Measurements from ENCODE around the gene CLCN6. TPM values are rescaled to one million over a fixed set of nuclear protein-coding genes. Genes with fewer than 3 reads are reported as not detected.

Gene CLCN6
- total RNA-seq, 6 experiments from 2014 or later, result 4.2 to 12.7 (median 9.2) TPM

GRCh38 chr1:11771481-11772043 lies 34.4 kb upstream of the CLCN6 start:
- no peaks in the 10 kb centered on the region for H3K27me3 ChIP-seq
- no peak for ATAC-seq
- no peak for DNase-seq
- no peaks in the 10 kb centered on the region for H3K36me3 ChIP-seq
- H3K4me3 ChIP-seq, result no peak overlapping the region
- H3K27ac ChIP-seq, result no peak overlapping the region
- H3K4me1 ChIP-seq, result no peaks in the 10 kb centered on the region
- TF ChIP-seq POLR2A (IDR thresholded peaks at IDR 0.05) (no peak), CTCF (IDR thresholded peaks at IDR 0.05) (no peak)
- H3K9me3 ChIP-seq, result no peaks in the 10 kb centered on the region
- 45% methylated on average over 3 of the region's 11 CpGs for whole genome bisulfite sequencing (ENCODE audit: insufficient coverage, low coverage, low lambda C conversion rate, missing lambda C conversion rate)
- intact Hi-C loops (cut with DNase I), result no loop called here

- no peak for TF ChIP-seq CTCF (IDR thresholded peaks at IDR 0.05)
- TF ChIP-seq POLR2A (IDR thresholded peaks at IDR 0.05), result no peak
- no peaks in the 10 kb centered on the region for H3K27me3 ChIP-seq
- no peak overlapping the region for H3K27ac ChIP-seq
- WGBS (ENCODE audit: insufficient coverage, low coverage, low lambda C conversion rate, missing lambda C conversion rate), result 51% methylated on average over 3 of the region's 5 CpGs
- H3K4me3 ChIP-seq, result no peak overlapping the region
- no peak for ATAC-seq
- intact Hi-C loops (cut with DNase I), result no loop called here
- no peaks in the 10 kb centered on the region for H3K36me3 ChIP-seq
- H3K4me1 ChIP-seq, result peaks cover 0 to 8% (median 0%) of the 10 kb centered on the region in 4 donors
- no peaks in the 10 kb centered on the region for H3K9me3 ChIP-seq
- DNase-seq, result no peak
Observed at GRCh38 chr1:11772458-11772857, 33.5 kb upstream of the CLCN6 start.

GRCh38 chr1:11774753-11775152 lies 31.2 kb upstream of the CLCN6 start:
- DNase-seq (no peak), ATAC-seq (no peak)
- no peaks in the 10 kb centered on the region for H3K27me3 ChIP-seq
- no peaks in the 10 kb centered on the region for H3K36me3 ChIP-seq
- H3K4me1 ChIP-seq, result peaks cover 0 to 14% (median 0%) of the 10 kb centered on the region in 4 donors
- no peaks in the 10 kb centered on the region for H3K9me3 ChIP-seq
- H3K27ac ChIP-seq, result no peak overlapping the region
- whole genome bisulfite sequencing (ENCODE audit: insufficient coverage, low coverage, low lambda C conversion rate, missing lambda C conversion rate), result 77% methylated on average over 9 of the region's 9 CpGs
- intact Hi-C loops (cut with DNase I), result no loop called here
- H3K4me3 ChIP-seq, result no peak overlapping the region
- TF ChIP-seq POLR2A (IDR thresholded peaks at IDR 0.05), result no peak
- TF ChIP-seq CTCF (IDR thresholded peaks at IDR 0.05), result no peak

- H3K4me1 ChIP-seq, result peaks cover 0 to 14% (median 0%) of the 10 kb centered on the region in 4 donors
- intact Hi-C loops (cut with DNase I), result no loop called here
- no peaks in the 10 kb centered on the region for H3K27me3 ChIP-seq
Observed at GRCh38 chr1:11777658-11778322, 28.2 kb upstream of the CLCN6 start.

More at GRCh38 chr1:11777658-11778322, 28.2 kb upstream of the CLCN6 start:
- peak; percentile 88 to 94 (median 91) for ATAC-seq
- Histone ChIP-seq H3K36me3 (no peaks in the 10 kb centered on the region), H3K27ac (peak overlapping the region in 2 of 3 donors; percentile 49 to 56), H3K9me3 (no peaks in the 10 kb centered on the region), H3K4me3 (no peak overlapping the region)
- peak; percentile 79 to 85 (median 83) for DNase-seq
- WGBS (ENCODE audit: insufficient coverage, low coverage, low lambda C conversion rate, missing lambda C conversion rate), result 40% methylated on average over 1 of the region's 8 CpGs
- no peak for TF ChIP-seq CTCF (IDR thresholded peaks at IDR 0.05)
- no peak for TF ChIP-seq POLR2A (IDR thresholded peaks at IDR 0.05)

Measured in right lobe of liver (tissue), 6 donors.